IMR-90 (cell line): ENCODE results near the gene RAB26. TPM values are rescaled to one million over a fixed set of nuclear protein-coding genes. Genes with fewer than 3 reads are reported as not detected.

Source experiments
- ATAC-seq: fragments of 200-7000 bp; cut with Tn5 transposase; 2 replicates; pipeline ENCODE4 v1.9.1; 2020; ENCODE audit warnings: low read depth, mild to moderate bottlenecking, moderate library complexity
- BruUV-seq: library from RNA; stranded (reverse); fragments of 400-500 nt; replicated peaks from 2 replicates; lab custom pipeline; 2021; lab: Mats Ljungman, UMichigan
- CTCF ChIA-PET: fragments of 300-600 bp; formaldehyde crosslinking; extraction: SDS; loops from one replicate; lab custom pipeline; 2021; ENCODE audit warnings: antibody characterized with exemption; lab: Yijun Ruan, JAX
- POLR2A ChIA-PET: fragments of 300-600 bp; sonication (Branson Sonifier 250); formaldehyde crosslinking; loops from one replicate; lab custom pipeline; 2022; ENCODE audit warnings: antibody characterized with exemption; ENCODE audit not compliant: unreplicated experiment; lab: Charles Lee
- DNase-seq: peaks from one replicate; pipeline ENCODE4 v3.0.0; 2013
- H2AFZ ChIP-seq: replicated peaks from 2 replicates; pipeline ENCODE3; 2013; ENCODE audit warnings: low read length, mild to moderate bottlenecking; ENCODE audit not compliant: poor library complexity
- H2AK5ac ChIP-seq: 2 replicates; pipeline ENCODE4 v1.6.1; 2013; ENCODE audit warnings: low read depth, low read length, inconsistent platforms
- H2AK9ac ChIP-seq: replicated peaks from 2 replicates; pipeline ENCODE3; 2013; ENCODE audit warnings: mild to moderate bottlenecking, low read depth, low read length, moderate library complexity; ENCODE audit not compliant: poor library complexity
- H2BK120ac ChIP-seq: 2 replicates; pipeline ENCODE4 v1.6.1; 2013; ENCODE audit warnings: low read depth, low read length, inconsistent platforms
- H2BK15ac ChIP-seq: 3 replicates; pipeline ENCODE4 v1.6.1; 2013; ENCODE audit warnings: low read depth, low read length, inconsistent platforms
- H2BK20ac ChIP-seq: 2 replicates; pipeline ENCODE4 v1.6.1; 2013; ENCODE audit warnings: low read depth, mild to moderate bottlenecking, inconsistent platforms, low read length, moderate library complexity
- H2BK5ac ChIP-seq: 2 replicates; pipeline ENCODE4 v1.6.1; 2013; ENCODE audit warnings: mild to moderate bottlenecking, low read depth, low read length, inconsistent platforms; ENCODE audit not compliant: poor library complexity, severe bottlenecking
- H3K14ac ChIP-seq: replicated peaks from 2 replicates; pipeline ENCODE4 v1.6.1; 2013; ENCODE audit warnings: low read depth, low read length, inconsistent platforms
- H3K18ac ChIP-seq: 2 replicates; pipeline ENCODE4 v1.6.1; 2013; ENCODE audit warnings: low read depth, low read length, control low read depth
- H3K23ac ChIP-seq: 2 replicates; pipeline ENCODE4 v1.6.1; 2013; ENCODE audit warnings: low read depth, low read length, inconsistent platforms
- H3K27ac ChIP-seq: 2 replicates; pipeline ENCODE4 v1.5.1; 2013; ENCODE audit warnings: mild to moderate bottlenecking, control low read depth, low read length; ENCODE audit not compliant: insufficient read depth
- H3K27me3 ChIP-seq: 2 replicates; pipeline ENCODE4 v1.6.1; 2013; ENCODE audit warnings: low read length; ENCODE audit not compliant: control insufficient read depth, insufficient read depth
- H3K36me3 ChIP-seq: 2 replicates; pipeline ENCODE4 v1.6.1; 2013; ENCODE audit warnings: low read length, mixed read lengths; ENCODE audit not compliant: control insufficient read depth, insufficient read depth
- H3K4ac ChIP-seq: 2 replicates; pipeline ENCODE4 v1.6.1; 2013; ENCODE audit warnings: low read depth, low read length, inconsistent platforms
- H3K4me1 ChIP-seq: 2 replicates; pipeline ENCODE4 v1.6.1; 2013; ENCODE audit warnings: low read length, mixed read lengths; ENCODE audit not compliant: control insufficient read depth, insufficient read depth
- H3K4me2 ChIP-seq: 2 replicates; pipeline ENCODE4 v1.6.1; 2013; ENCODE audit warnings: low read depth, mild to moderate bottlenecking, control low read depth, low read length, moderate library complexity
- H3K4me3 ChIP-seq: 2 replicates; pipeline ENCODE4 v1.5.1; 2013; ENCODE audit warnings: low read depth, mild to moderate bottlenecking, control low read depth, low read length, moderate library complexity; ENCODE audit not compliant: insufficient read depth
- H3K56ac ChIP-seq: 2 replicates; pipeline ENCODE4 v1.6.1; 2013; ENCODE audit warnings: low read length, inconsistent platforms; ENCODE audit not compliant: insufficient read depth; ENCODE audit errors: extremely low read depth
- H3K79me1 ChIP-seq, 2 experiments: 2 replicates each; pipeline ENCODE4 v1.6.1; 2013; ENCODE audit warnings: low read length in 2 of 2, inconsistent platforms in 1 of 2, low read depth in 1 of 2
- H3K9ac ChIP-seq: 2 replicates; pipeline ENCODE4 v1.6.1; 2013; ENCODE audit warnings: low read depth, low read length, control low read depth
- H3K9me1 ChIP-seq: 2 replicates; pipeline ENCODE4 v1.6.1; 2013; ENCODE audit warnings: low read length, inconsistent platforms; ENCODE audit not compliant: insufficient read depth
- H3K9me3 ChIP-seq: 2 replicates; pipeline ENCODE4 v1.6.1; 2013; ENCODE audit warnings: low read length; ENCODE audit not compliant: control insufficient read depth, insufficient read depth
- H4K20me1 ChIP-seq: 2 replicates; pipeline ENCODE4 v1.6.1; 2013; ENCODE audit warnings: low read length, inconsistent platforms; ENCODE audit not compliant: insufficient read depth
- H4K5ac ChIP-seq: 2 replicates; pipeline ENCODE4 v1.6.1; 2013; ENCODE audit warnings: mild to moderate bottlenecking, low read depth, low read length, control low read depth
- H4K8ac ChIP-seq, 2 experiments: 2 replicates each; pipeline ENCODE4 v1.6.1; 2013; ENCODE audit warnings: low read depth in 2 of 2, low read length in 2 of 2, control low read depth in 1 of 2, inconsistent platforms in 1 of 2
- H4K91ac ChIP-seq: 2 replicates; pipeline ENCODE4 v1.6.1; 2013; ENCODE audit warnings: low read depth, low read length, inconsistent platforms; ENCODE audit not compliant: insufficient read depth
- BHLHE40 ChIP-seq: fragments of 150-350 bp; IDR thresholded peaks from 2 replicates; pipeline ENCODE4 v1.6.1; 2016; ENCODE audit warnings: mild to moderate bottlenecking, low read depth, low read length
- CEBPB ChIP-seq: IDR thresholded peaks from 2 replicates; pipeline ENCODE4 v1.6.1; 2012; ENCODE audit warnings: low read depth, low read length, improper control_type of control experiment
- CTCF ChIP-seq: conservative IDR thresholded peaks from 2 replicates; pipeline ENCODE4 v1.5.1; 2012; ENCODE audit warnings: mild to moderate bottlenecking, low read depth, low read length, improper control_type of control experiment
- ELK1 ChIP-seq: fragments of 150-350 bp; IDR thresholded peaks from 2 replicates; pipeline ENCODE4 v1.6.1; 2016; ENCODE audit warnings: low read depth, mild to moderate bottlenecking, low read length, moderate library complexity, borderline replicate concordance
- FOS ChIP-seq: fragments of 150-350 bp; IDR thresholded peaks from 2 replicates; pipeline ENCODE4 v1.6.1; 2016; ENCODE audit warnings: low read depth, low read length
- MXI1 ChIP-seq: IDR thresholded peaks from 2 replicates; pipeline ENCODE4 v1.6.1; 2012; ENCODE audit warnings: low read depth, mild to moderate bottlenecking, low read length, moderate library complexity, borderline replicate concordance
- NFE2L2 ChIP-seq: fragments of 150-350 bp; IDR thresholded peaks from 2 replicates; pipeline ENCODE4 v1.6.1; 2016; ENCODE audit warnings: low read depth, mild to moderate bottlenecking, low read length
- POLR2A ChIP-seq: IDR thresholded peaks from 2 replicates; pipeline ENCODE4 v1.6.1; 2012; ENCODE audit warnings: mild to moderate bottlenecking, low read depth, low read length
- RAD21 ChIP-seq: IDR thresholded peaks from 2 replicates; pipeline ENCODE4 v1.6.1; 2012; ENCODE audit warnings: low read length, improper control_type of control experiment
- RCOR1 ChIP-seq: IDR thresholded peaks from 2 replicates; pipeline ENCODE4 v1.6.1; 2012; ENCODE audit warnings: mild to moderate bottlenecking, low read length, improper control_type of control experiment; ENCODE audit not compliant: insufficient replicate concordance
- RFX5 ChIP-seq: IDR thresholded peaks from 2 replicates; pipeline ENCODE4 v1.8.0; 2012; ENCODE audit warnings: low read depth, mild to moderate bottlenecking, low read length, moderate library complexity
- SMC3 ChIP-seq: fragments of 150-350 bp; IDR thresholded peaks from 2 replicates; pipeline ENCODE4 v1.6.1; 2016; ENCODE audit warnings: low read depth, mild to moderate bottlenecking, antibody characterized with exemption, low read length, moderate library complexity
- USF2 ChIP-seq: fragments of 150-350 bp; IDR thresholded peaks from 2 replicates; pipeline ENCODE4 v1.6.1; 2017; ENCODE audit warnings: mild to moderate bottlenecking, antibody characterized with exemption, low read length, low read depth
- WGBS, 2 experiments: methylation state at CpG; one replicate each; pipeline versions ENCODE4 v1.1.5 to v1.1.7; 2013; ENCODE audit warnings: missing lambda C conversion rate in 2 of 2; ENCODE audit not compliant: insufficient read length in 1 of 2; ENCODE audit errors: extremely low coverage in 2 of 2; 5-methylcytosine and 5-hydroxymethylcytosine counted together
- dilution Hi-C: fragments of 300-500 bp; cut with HindIII; formaldehyde crosslinking; loops from one replicate; pipeline ENCODE4 v1.14.3; 2018; ENCODE audit warnings: low sequenced_read_pairs; ENCODE audit not compliant: unreplicated experiment
- in situ Hi-C: fragments of 300-500 bp; cut with MboI; formaldehyde crosslinking; loops from 3 replicates; pipeline ENCODE4 v1.14.3; 2019; ENCODE audit warnings: low sequenced_read_pairs, inconsistent platforms, mixed read lengths
- intact Hi-C: fragments of 100-400 bp; cut with micrococcal nuclease; formaldehyde crosslinking; loops from 2 replicates; pipeline ENCODE4 v1.10.0; 2022
- polyA plus RNA-seq, 3 experiments: library from polyadenylated mRNA; depleted of rRNA; stranded (reverse); fragments of >200 nt; gene quantifications; 2 replicates each; pipeline ENCODE4 v1.2.3, GENCODE V29; 2012; ENCODE audit warnings: low replicate concordance in 1 of 3
- total RNA-seq: library from RNA; depleted of rRNA; stranded (reverse); fragments of >200 nt; gene quantifications from 2 replicates; pipeline ENCODE4 v1.2.3, GENCODE V29; 2012

Gene RAB26
- total and polyA plus RNA-seq, 2 of the 4 experiments (the other 2 are of a cell fraction), result 1.1 to 4.5 TPM

GRCh38 chr16:2183671-2184070 is 35.2 kb downstream of the RAB26 start:
- Histone ChIP-seq H2AK9ac (no peak overlapping the region), H4K8ac (no peak overlapping the region), H4K20me1 (peaks cover 7% of the 10 kb centered on the region; the same call in 1 of the 2 replicates), H3K4me2 (no peak overlapping the region), H4K91ac (no peak overlapping the region), H2BK120ac (no peak overlapping the region), H2BK5ac (no peak overlapping the region), H2BK20ac (no peak overlapping the region), H2AK5ac (no peak overlapping the region), H3K4me3 (no peak overlapping the region), H3K56ac (no peak overlapping the region), H3K36me3 (no peaks in the 10 kb centered on the region), H3K79me1 (no peaks in the 10 kb centered on the region), H4K5ac (no peak overlapping the region), H3K14ac (no peak overlapping the region), H3K23ac (no peak overlapping the region), H3K18ac (no peak overlapping the region), H3K4ac (no peak overlapping the region), H3K27me3 (no peaks in the 10 kb centered on the region; the same call in 1 of the 2 replicates), H3K9ac (no peak overlapping the region), H3K4me1 (no peaks in the 10 kb centered on the region), H2AFZ (no peak overlapping the region), H3K9me1 (peaks cover 3% of the 10 kb centered on the region; the same call in 1 of the 2 replicates), H2BK15ac (no peak overlapping the region), H3K27ac (no peak overlapping the region), H3K9me3 (no peaks in the 10 kb centered on the region)
- ChIA-PET POLR2A (no interaction called here), CTCF (no interaction called here)
- BruUV-seq, result no TSS peak
- TF ChIP-seq RFX5, result no peak
- TF ChIP-seq FOS, result no peak
- no peak for TF ChIP-seq CTCF
- TF ChIP-seq ELK1, result no peak
- TF ChIP-seq SMC3, result no peak
- TF ChIP-seq POLR2A, result no peak
- no peak for TF ChIP-seq CEBPB
- TF ChIP-seq RCOR1, result no peak
- no peak for TF ChIP-seq BHLHE40
- TF ChIP-seq RAD21, result no peak
- no peak for TF ChIP-seq NFE2L2
- TF ChIP-seq USF2, result no peak
- no peak for TF ChIP-seq MXI1
- 94% methylated on average over 30 of the region's 30 CpGs; no CpG with 5 or more reads in 1 of the 2 experiments for WGBS, 2 experiments
- intact Hi-C loops (no loop called here), dilution Hi-C loops (no loop called here), in situ Hi-C loops (no loop called here)
- DNase-seq (no peak), ATAC-seq (no peak)
